ENCODE results near the gene ACTR8. TPM values are rescaled to one million over a fixed set of nuclear protein-coding genes. Genes with fewer than 3 reads are reported as not detected.

ACTR8 gene
- total RNA-seq, 4 donors from 2014 or later, result 12.0 to 22.4 (median 19.2) TPM

GRCh38 chr3:53836084-53836872 lies 45.7 kb downstream of the ACTR8 start:
- TF ChIP-seq CTCF (IDR thresholded peaks at IDR 0.05), result no peak
- TF ChIP-seq POLR2A (IDR thresholded peaks at IDR 0.05), result no peak
- intact Hi-C loops (cut with DNase I; ENCODE audit: low total_unique reads), result no loop called here
- WGBS, 2 donors, result 97 to 99% methylated on average over 9 of the region's 9 CpGs
- no peak overlapping the region for H3K4me3 ChIP-seq (ENCODE audit: low read depth, poor library complexity, severe bottlenecking)
- peak in 1 of 2 donors; percentile 76 for DNase-seq (ENCODE audit: low spot score in 2 of 2)

GRCh38 chr3:53835257-53835656 lies 46.7 kb downstream of the ACTR8 start:
- TF ChIP-seq POLR2A (IDR thresholded peaks at IDR 0.05) (no peak), CTCF (IDR thresholded peaks at IDR 0.05) (no peak)
- intact Hi-C loops (cut with DNase I; ENCODE audit: low total_unique reads), result no loop called here
- no peak overlapping the region for H3K4me3 ChIP-seq (ENCODE audit: low read depth, poor library complexity, severe bottlenecking)
- peak in 1 of 2 donors; percentile 59 for DNase-seq (ENCODE audit: low spot score in 2 of 2)
- 85 to 90% methylated on average over 1 of the region's 1 CpG for WGBS, 2 donors

GRCh38 chr3:53834429-53835095 lies 47.4 kb downstream of the ACTR8 start:
- DNase-seq (ENCODE audit: low spot score in 2 of 2), result peak in 1 of 2 donors; percentile 42
- no peak overlapping the region for H3K4me3 ChIP-seq (ENCODE audit: low read depth, poor library complexity, severe bottlenecking)
- 89 to 95% methylated on average over 6 of the region's 6 CpGs for WGBS, 2 donors
- TF ChIP-seq POLR2A (IDR thresholded peaks at IDR 0.05) (no peak), CTCF (IDR thresholded peaks at IDR 0.05) (no peak)
- intact Hi-C loops (cut with DNase I; ENCODE audit: low total_unique reads), result no loop called here

- DNase-seq (ENCODE audit: low spot score in 2 of 2), result peak in 1 of 2 donors; percentile 64
- no peak for TF ChIP-seq POLR2A (IDR thresholded peaks at IDR 0.05)
- no peak for TF ChIP-seq CTCF (IDR thresholded peaks at IDR 0.05)
- WGBS, 2 donors, result 88 to 93% methylated on average over 5 of the region's 5 CpGs
Observed at GRCh38 chr3:53833700-53834099, 48.3 kb downstream of the ACTR8 start.

GRCh38 chr3:53833053-53833645 lies 48.8 kb downstream of the ACTR8 start:
- H3K4me3 ChIP-seq (ENCODE audit: low read depth, poor library complexity, severe bottlenecking), result no peak overlapping the region
- TF ChIP-seq POLR2A (IDR thresholded peaks at IDR 0.05) (no peak), CTCF (IDR thresholded peaks at IDR 0.05) (no peak)
- peak in 1 of 2 donors; percentile 70 for DNase-seq (ENCODE audit: low spot score in 2 of 2)
- 86 to 94% methylated on average over 9 of the region's 9 CpGs for WGBS, 2 donors
- intact Hi-C loops (cut with DNase I; ENCODE audit: low total_unique reads), result no loop called here

More at GRCh38 chr3:53833700-53834099, 48.3 kb downstream of the ACTR8 start:
- H3K4me3 ChIP-seq (ENCODE audit: low read depth, poor library complexity, severe bottlenecking), result no peak overlapping the region
- intact Hi-C loops (cut with DNase I; ENCODE audit: low total_unique reads), result no loop called here
